Cardiac muscle cell (in vitro differentiated cells and primary cell): ENCODE results near the gene NDUFAF3. TPM values are rescaled to one million over a fixed set of nuclear protein-coding genes. Genes with fewer than 3 reads are reported as not detected.

Experiments
- polyA plus RNA-seq: library from polyadenylated mRNA; unstranded; fragments of >200 nt; fragmentation: Nextera tagmentation; extraction: Ambion mirVana; gene quantifications from 2 replicates; pipeline ENCODE4 v1.2.1, GENCODE V29; 2016
- total RNA-seq: library from RNA; depleted of rRNA; stranded (reverse); fragments of >200 nt; gene quantifications from 2 replicates; pipeline ENCODE4 v1.2.3, GENCODE V29; 2016

Gene NDUFAF3
- total and polyA plus RNA-seq, 2 experiments from 2014 or later: 217 to 280 TPM

Other genes with a start within 250 kb of the NDUFAF3 start
- gene PRKAR2A, start 174.2 kb upstream of the NDUFAF3 start, total RNA-seq: 99.0 and 172 TPM in 2 replicates
- gene PRKAR2A, start 174.2 kb upstream of the NDUFAF3 start, polyA plus RNA-seq: 15.7 and 21.9 TPM in 2 replicates
- gene SLC25A20, start 123.2 kb upstream of the NDUFAF3 start, total RNA-seq: 20.9 and 25.1 TPM in 2 replicates
- 24.0 and 28.2 TPM in 2 replicates for gene SLC25A20, start 123.2 kb upstream of the NDUFAF3 start, polyA plus RNA-seq
- gene ARIH2, start 103.3 kb upstream of the NDUFAF3 start, total RNA-seq: 89.3 and 116 TPM in 2 replicates
- 78.1 and 78.6 TPM in 2 replicates for gene ARIH2, start 103.3 kb upstream of the NDUFAF3 start, polyA plus RNA-seq
- 63.3 and 76.5 TPM in 2 replicates for gene P4HTM, start 31.9 kb upstream of the NDUFAF3 start, total RNA-seq
- gene P4HTM, start 31.9 kb upstream of the NDUFAF3 start, polyA plus RNA-seq: 60.4 and 84.7 TPM in 2 replicates
- gene WDR6, start 14.7 kb upstream of the NDUFAF3 start, total RNA-seq: 176 and 223 TPM in 2 replicates
- 276 and 277 TPM in 2 replicates for gene WDR6, start 14.7 kb upstream of the NDUFAF3 start, polyA plus RNA-seq
- gene DALRD3, start 3.5 kb upstream of the NDUFAF3 start, total RNA-seq: 78.0 and 81.0 TPM in 2 replicates
- gene DALRD3, start 3.5 kb upstream of the NDUFAF3 start, polyA plus RNA-seq: 54.6 and 96.2 TPM in 2 replicates
- 155 and 186 TPM in 2 replicates for gene IMPDH2, start 7.3 kb downstream of the NDUFAF3 start, total RNA-seq
- gene IMPDH2, start 7.3 kb downstream of the NDUFAF3 start, polyA plus RNA-seq: 118 and 179 TPM in 2 replicates
- 94.4 and 116 TPM in 2 replicates for gene QRICH1, start 72.0 kb downstream of the NDUFAF3 start, total RNA-seq
- gene QRICH1, start 72.0 kb downstream of the NDUFAF3 start, polyA plus RNA-seq: 42.0 and 44.3 TPM in 2 replicates
- gene QARS1, start 82.6 kb downstream of the NDUFAF3 start, total RNA-seq: 277 and 345 TPM in 2 replicates
- gene QARS1, start 82.6 kb downstream of the NDUFAF3 start, polyA plus RNA-seq: 173 and 188 TPM in 2 replicates
- gene USP19, start 98.7 kb downstream of the NDUFAF3 start, total RNA-seq: 103 and 122 TPM in 2 replicates
- gene USP19, start 98.7 kb downstream of the NDUFAF3 start, polyA plus RNA-seq: 50.5 and 61.8 TPM in 2 replicates
- gene LAMB2, start 110.9 kb downstream of the NDUFAF3 start, total RNA-seq: 875 and 1,233 TPM in 2 replicates
- 615 and 708 TPM in 2 replicates for gene LAMB2, start 110.9 kb downstream of the NDUFAF3 start, polyA plus RNA-seq
- 44.4 and 59.2 TPM in 2 replicates for gene CCDC71, start 144.2 kb downstream of the NDUFAF3 start, total RNA-seq
- 0.39 and 0.56 TPM in 2 replicates for gene CCDC71, start 144.2 kb downstream of the NDUFAF3 start, polyA plus RNA-seq
- 158 and 173 TPM in 2 replicates for gene KLHDC8B, start 149.5 kb downstream of the NDUFAF3 start, total RNA-seq
- gene KLHDC8B, start 149.5 kb downstream of the NDUFAF3 start, polyA plus RNA-seq: 162 and 188 TPM in 2 replicates